IMR-90 (cell line): ENCODE data around the gene TPO. TPM values are rescaled to one million over a fixed set of nuclear protein-coding genes. Genes with fewer than 3 reads are reported as not detected.

Source experiments
- ATAC-seq: fragments of 200-7000 bp; cut with Tn5 transposase; 2 replicates; pipeline ENCODE4 v1.9.1; 2020; ENCODE audit warnings: low read depth, mild to moderate bottlenecking, moderate library complexity
- BruUV-seq: library from RNA; stranded (reverse); fragments of 400-500 nt; replicated peaks from 2 replicates; lab custom pipeline; 2021; lab: Mats Ljungman, UMichigan
- CTCF ChIA-PET: fragments of 300-600 bp; formaldehyde crosslinking; extraction: SDS; loops from one replicate; lab custom pipeline; 2021; ENCODE audit warnings: antibody characterized with exemption; lab: Yijun Ruan, JAX
- POLR2A ChIA-PET: fragments of 300-600 bp; sonication (Branson Sonifier 250); formaldehyde crosslinking; loops from one replicate; lab custom pipeline; 2022; ENCODE audit warnings: antibody characterized with exemption; ENCODE audit not compliant: unreplicated experiment; lab: Charles Lee
- DNase-seq: peaks from one replicate; pipeline ENCODE4 v3.0.0; 2013
- H2AFZ ChIP-seq: replicated peaks from 2 replicates; pipeline ENCODE3; 2013; ENCODE audit warnings: low read length, mild to moderate bottlenecking; ENCODE audit not compliant: poor library complexity
- H2AK5ac ChIP-seq: 2 replicates; pipeline ENCODE4 v1.6.1; 2013; ENCODE audit warnings: low read depth, low read length, inconsistent platforms
- H2AK9ac ChIP-seq: replicated peaks from 2 replicates; pipeline ENCODE3; 2013; ENCODE audit warnings: mild to moderate bottlenecking, low read depth, low read length, moderate library complexity; ENCODE audit not compliant: poor library complexity
- H2BK120ac ChIP-seq: 2 replicates; pipeline ENCODE4 v1.6.1; 2013; ENCODE audit warnings: low read depth, low read length, inconsistent platforms
- H2BK15ac ChIP-seq: 3 replicates; pipeline ENCODE4 v1.6.1; 2013; ENCODE audit warnings: low read depth, low read length, inconsistent platforms
- H2BK20ac ChIP-seq: 2 replicates; pipeline ENCODE4 v1.6.1; 2013; ENCODE audit warnings: low read depth, mild to moderate bottlenecking, inconsistent platforms, low read length, moderate library complexity
- H2BK5ac ChIP-seq: 2 replicates; pipeline ENCODE4 v1.6.1; 2013; ENCODE audit warnings: mild to moderate bottlenecking, low read depth, low read length, inconsistent platforms; ENCODE audit not compliant: poor library complexity, severe bottlenecking
- H3K14ac ChIP-seq: replicated peaks from 2 replicates; pipeline ENCODE4 v1.6.1; 2013; ENCODE audit warnings: low read depth, low read length, inconsistent platforms
- H3K18ac ChIP-seq: 2 replicates; pipeline ENCODE4 v1.6.1; 2013; ENCODE audit warnings: low read depth, low read length, control low read depth
- H3K23ac ChIP-seq: 2 replicates; pipeline ENCODE4 v1.6.1; 2013; ENCODE audit warnings: low read depth, low read length, inconsistent platforms
- H3K27ac ChIP-seq: 2 replicates; pipeline ENCODE4 v1.5.1; 2013; ENCODE audit warnings: mild to moderate bottlenecking, control low read depth, low read length; ENCODE audit not compliant: insufficient read depth
- H3K27me3 ChIP-seq: 2 replicates; pipeline ENCODE4 v1.6.1; 2013; ENCODE audit warnings: low read length; ENCODE audit not compliant: control insufficient read depth, insufficient read depth
- H3K36me3 ChIP-seq: 2 replicates; pipeline ENCODE4 v1.6.1; 2013; ENCODE audit warnings: low read length, mixed read lengths; ENCODE audit not compliant: control insufficient read depth, insufficient read depth
- H3K4ac ChIP-seq: 2 replicates; pipeline ENCODE4 v1.6.1; 2013; ENCODE audit warnings: low read depth, low read length, inconsistent platforms
- H3K4me1 ChIP-seq: 2 replicates; pipeline ENCODE4 v1.6.1; 2013; ENCODE audit warnings: low read length, mixed read lengths; ENCODE audit not compliant: control insufficient read depth, insufficient read depth
- H3K4me2 ChIP-seq: 2 replicates; pipeline ENCODE4 v1.6.1; 2013; ENCODE audit warnings: low read depth, mild to moderate bottlenecking, control low read depth, low read length, moderate library complexity
- H3K4me3 ChIP-seq: 2 replicates; pipeline ENCODE4 v1.5.1; 2013; ENCODE audit warnings: low read depth, mild to moderate bottlenecking, control low read depth, low read length, moderate library complexity; ENCODE audit not compliant: insufficient read depth
- H3K56ac ChIP-seq: 2 replicates; pipeline ENCODE4 v1.6.1; 2013; ENCODE audit warnings: low read length, inconsistent platforms; ENCODE audit not compliant: insufficient read depth; ENCODE audit errors: extremely low read depth
- H3K79me1 ChIP-seq, 2 experiments: 2 replicates each; pipeline ENCODE4 v1.6.1; 2013; ENCODE audit warnings: low read length in 2 of 2, inconsistent platforms in 1 of 2, low read depth in 1 of 2
- H3K9ac ChIP-seq: 2 replicates; pipeline ENCODE4 v1.6.1; 2013; ENCODE audit warnings: low read depth, low read length, control low read depth
- H3K9me1 ChIP-seq: 2 replicates; pipeline ENCODE4 v1.6.1; 2013; ENCODE audit warnings: low read length, inconsistent platforms; ENCODE audit not compliant: insufficient read depth
- H3K9me3 ChIP-seq: 2 replicates; pipeline ENCODE4 v1.6.1; 2013; ENCODE audit warnings: low read length; ENCODE audit not compliant: control insufficient read depth, insufficient read depth
- H4K20me1 ChIP-seq: 2 replicates; pipeline ENCODE4 v1.6.1; 2013; ENCODE audit warnings: low read length, inconsistent platforms; ENCODE audit not compliant: insufficient read depth
- H4K5ac ChIP-seq: 2 replicates; pipeline ENCODE4 v1.6.1; 2013; ENCODE audit warnings: mild to moderate bottlenecking, low read depth, low read length, control low read depth
- H4K8ac ChIP-seq, 2 experiments: 2 replicates each; pipeline ENCODE4 v1.6.1; 2013; ENCODE audit warnings: low read depth in 2 of 2, low read length in 2 of 2, control low read depth in 1 of 2, inconsistent platforms in 1 of 2
- H4K91ac ChIP-seq: 2 replicates; pipeline ENCODE4 v1.6.1; 2013; ENCODE audit warnings: low read depth, low read length, inconsistent platforms; ENCODE audit not compliant: insufficient read depth
- BHLHE40 ChIP-seq: fragments of 150-350 bp; IDR thresholded peaks from 2 replicates; pipeline ENCODE4 v1.6.1; 2016; ENCODE audit warnings: mild to moderate bottlenecking, low read depth, low read length
- CEBPB ChIP-seq: IDR thresholded peaks from 2 replicates; pipeline ENCODE4 v1.6.1; 2012; ENCODE audit warnings: low read depth, low read length, improper control_type of control experiment
- CHD1 ChIP-seq: IDR thresholded peaks from 2 replicates; pipeline ENCODE4 v1.6.1; 2012; ENCODE audit warnings: low read depth, low read length, improper control_type of control experiment
- ELK1 ChIP-seq: fragments of 150-350 bp; IDR thresholded peaks from 2 replicates; pipeline ENCODE4 v1.6.1; 2016; ENCODE audit warnings: low read depth, mild to moderate bottlenecking, low read length, moderate library complexity, borderline replicate concordance
- FOS ChIP-seq: fragments of 150-350 bp; IDR thresholded peaks from 2 replicates; pipeline ENCODE4 v1.6.1; 2016; ENCODE audit warnings: low read depth, low read length
- MAFK ChIP-seq: IDR thresholded peaks from 2 replicates; pipeline ENCODE4 v1.6.1; 2012; ENCODE audit warnings: low read depth, low read length, improper control_type of control experiment
- MAZ ChIP-seq: IDR thresholded peaks from 2 replicates; pipeline ENCODE4 v1.6.1; 2012; ENCODE audit warnings: low read depth, mild to moderate bottlenecking, low read length, improper control_type of control experiment, moderate library complexity, borderline replicate concordance
- MXI1 ChIP-seq: IDR thresholded peaks from 2 replicates; pipeline ENCODE4 v1.6.1; 2012; ENCODE audit warnings: low read depth, mild to moderate bottlenecking, low read length, moderate library complexity, borderline replicate concordance
- NFE2L2 ChIP-seq: fragments of 150-350 bp; IDR thresholded peaks from 2 replicates; pipeline ENCODE4 v1.6.1; 2016; ENCODE audit warnings: low read depth, mild to moderate bottlenecking, low read length
- POLR2A ChIP-seq: IDR thresholded peaks from 2 replicates; pipeline ENCODE4 v1.6.1; 2012; ENCODE audit warnings: mild to moderate bottlenecking, low read depth, low read length
- RAD21 ChIP-seq: IDR thresholded peaks from 2 replicates; pipeline ENCODE4 v1.6.1; 2012; ENCODE audit warnings: low read length, improper control_type of control experiment
- RCOR1 ChIP-seq: IDR thresholded peaks from 2 replicates; pipeline ENCODE4 v1.6.1; 2012; ENCODE audit warnings: mild to moderate bottlenecking, low read length, improper control_type of control experiment; ENCODE audit not compliant: insufficient replicate concordance
- RFX5 ChIP-seq: IDR thresholded peaks from 2 replicates; pipeline ENCODE4 v1.8.0; 2012; ENCODE audit warnings: low read depth, mild to moderate bottlenecking, low read length, moderate library complexity
- SMC3 ChIP-seq: fragments of 150-350 bp; IDR thresholded peaks from 2 replicates; pipeline ENCODE4 v1.6.1; 2016; ENCODE audit warnings: low read depth, mild to moderate bottlenecking, antibody characterized with exemption, low read length, moderate library complexity
- USF2 ChIP-seq: fragments of 150-350 bp; IDR thresholded peaks from 2 replicates; pipeline ENCODE4 v1.6.1; 2017; ENCODE audit warnings: mild to moderate bottlenecking, antibody characterized with exemption, low read length, low read depth
- WGBS, 2 experiments: methylation state at CpG; one replicate each; pipeline versions ENCODE4 v1.1.5 to v1.1.7; 2013; ENCODE audit warnings: missing lambda C conversion rate in 2 of 2; ENCODE audit not compliant: insufficient read length in 1 of 2; ENCODE audit errors: extremely low coverage in 2 of 2; 5-methylcytosine and 5-hydroxymethylcytosine counted together
- dilution Hi-C: fragments of 300-500 bp; cut with HindIII; formaldehyde crosslinking; loops from one replicate; pipeline ENCODE4 v1.14.3; 2018; ENCODE audit warnings: low sequenced_read_pairs; ENCODE audit not compliant: unreplicated experiment
- in situ Hi-C: fragments of 300-500 bp; cut with MboI; formaldehyde crosslinking; loops from 3 replicates; pipeline ENCODE4 v1.14.3; 2019; ENCODE audit warnings: low sequenced_read_pairs, inconsistent platforms, mixed read lengths
- intact Hi-C: fragments of 100-400 bp; cut with micrococcal nuclease; formaldehyde crosslinking; loops from 2 replicates; pipeline ENCODE4 v1.10.0; 2022
- polyA plus RNA-seq, 3 experiments: library from polyadenylated mRNA; depleted of rRNA; stranded (reverse); fragments of >200 nt; gene quantifications; 2 replicates each; pipeline ENCODE4 v1.2.3, GENCODE V29; 2012; ENCODE audit warnings: low replicate concordance in 1 of 3
- total RNA-seq: library from RNA; depleted of rRNA; stranded (reverse); fragments of >200 nt; gene quantifications from 2 replicates; pipeline ENCODE4 v1.2.3, GENCODE V29; 2012
- TF ChIP-seq, protein P1 (sequence below): conservative IDR thresholded peaks from 2 replicates; pipeline ENCODE4 v1.5.1; 2012; ENCODE audit warnings: mild to moderate bottlenecking, low read depth, low read length, improper control_type of control experiment

The TPO gene
- total and polyA plus RNA-seq, 2 of the 4 experiments (the other 2 are of a cell fraction) = not detected

- H2BK120ac ChIP-seq = no peak overlapping the region
- H3K4me1 ChIP-seq = no peaks in the 10 kb centered on the region
- H3K27ac ChIP-seq = no peak overlapping the region
- ChIA-PET POLR2A (no interaction called here), CTCF (no interaction called here)
- no peak overlapping the region for H2AFZ ChIP-seq
- in situ Hi-C loops = no loop called here
- H4K8ac ChIP-seq = no peak overlapping the region
- H4K91ac ChIP-seq = no peak overlapping the region
- no peaks in the 10 kb centered on the region for H3K36me3 ChIP-seq
- TF ChIP-seq CHD1 (no peak), USF2 (no peak), MAFK (no peak), NFE2L2 (no peak), MAZ (no peak), MXI1 (no peak), RCOR1 (no peak), BHLHE40 (no peak), ELK1 (no peak), FOS (no peak), POLR2A (no peak), RAD21 (no peak), RFX5 (no peak), SMC3 (no peak), CEBPB (no peak)
- TF ChIP-seq, protein P1, sequence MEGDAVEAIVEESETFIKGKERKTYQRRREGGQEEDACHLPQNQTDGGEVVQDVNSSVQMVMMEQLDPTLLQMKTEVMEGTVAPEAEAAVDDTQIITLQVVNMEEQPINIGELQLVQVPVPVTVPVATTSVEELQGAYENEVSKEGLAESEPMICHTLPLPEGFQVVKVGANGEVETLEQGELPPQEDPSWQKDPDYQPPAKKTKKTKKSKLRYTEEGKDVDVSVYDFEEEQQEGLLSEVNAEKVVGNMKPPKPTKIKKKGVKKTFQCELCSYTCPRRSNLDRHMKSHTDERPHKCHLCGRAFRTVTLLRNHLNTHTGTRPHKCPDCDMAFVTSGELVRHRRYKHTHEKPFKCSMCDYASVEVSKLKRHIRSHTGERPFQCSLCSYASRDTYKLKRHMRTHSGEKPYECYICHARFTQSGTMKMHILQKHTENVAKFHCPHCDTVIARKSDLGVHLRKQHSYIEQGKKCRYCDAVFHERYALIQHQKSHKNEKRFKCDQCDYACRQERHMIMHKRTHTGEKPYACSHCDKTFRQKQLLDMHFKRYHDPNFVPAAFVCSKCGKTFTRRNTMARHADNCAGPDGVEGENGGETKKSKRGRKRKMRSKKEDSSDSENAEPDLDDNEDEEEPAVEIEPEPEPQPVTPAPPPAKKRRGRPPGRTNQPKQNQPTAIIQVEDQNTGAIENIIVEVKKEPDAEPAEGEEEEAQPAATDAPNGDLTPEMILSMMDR = no peak
- H4K20me1 ChIP-seq = no peaks in the 10 kb centered on the region
- H3K4ac ChIP-seq = no peak overlapping the region
- H3K4me3 ChIP-seq = no peak overlapping the region
- H3K9ac ChIP-seq = no peak overlapping the region
- dilution Hi-C loops = no loop called here
- H3K9me1 ChIP-seq = no peaks in the 10 kb centered on the region
- H2BK5ac ChIP-seq = no peak overlapping the region
- H3K4me2 ChIP-seq = no peak overlapping the region
- no peak overlapping the region for H2BK20ac ChIP-seq
- H2AK5ac ChIP-seq = no peak overlapping the region
- H3K79me1 ChIP-seq = no peaks in the 10 kb centered on the region
- intact Hi-C loops = no loop called here
- H3K18ac ChIP-seq = no peak overlapping the region
- H4K5ac ChIP-seq = no peak overlapping the region
- no peak overlapping the region for H3K14ac ChIP-seq
- peaks cover 5% of the 10 kb centered on the region; the same call in 1 of the 2 replicates for H3K27me3 ChIP-seq
- H2BK15ac ChIP-seq = no peak overlapping the region
- no peak for DNase-seq
- H2AK9ac ChIP-seq = no peak overlapping the region
- H3K56ac ChIP-seq = no peak overlapping the region
- no peak for ATAC-seq
- WGBS, 2 experiments = 84% methylated on average over 4 of the region's 5 CpGs; no CpG with 5 or more reads in 1 of the 2 experiments
- H3K9me3 ChIP-seq = no peaks in the 10 kb centered on the region
- H3K23ac ChIP-seq = no peak overlapping the region
- BruUV-seq = no TSS peak
Observed at GRCh38 chr2:1517786-1518185, 104.5 kb downstream of the TPO start.
